ENCODE data around the gene ST8SIA2. TPM values are rescaled to one million over a fixed set of nuclear protein-coding genes. Genes with fewer than 3 reads are reported as not detected.

ST8SIA2 gene
- total RNA-seq, 1 donor from 2014 or later = not detected

DNA sequence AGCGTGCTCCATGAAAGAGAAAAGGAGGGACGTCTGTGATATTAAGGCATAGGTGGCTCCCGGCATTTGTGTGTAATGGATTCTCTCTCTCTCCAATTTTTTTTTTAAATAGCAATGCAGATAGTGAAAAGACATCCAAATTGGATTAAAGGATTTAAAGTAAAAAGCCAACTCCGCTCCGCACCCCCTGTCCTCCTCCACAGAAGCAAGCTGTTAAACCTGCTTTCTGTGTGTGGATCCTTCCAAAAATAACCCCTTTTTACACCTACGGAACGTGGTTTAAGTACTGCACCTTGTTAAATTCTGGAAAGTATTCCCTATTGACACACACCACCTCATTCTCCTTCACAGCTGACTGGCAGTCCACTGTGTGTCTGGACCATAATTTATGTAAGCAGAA, 61.6 kb downstream of the ST8SIA2 start:
- FAIRE-seq = no peak
- TF ChIP-seq, protein P1, sequence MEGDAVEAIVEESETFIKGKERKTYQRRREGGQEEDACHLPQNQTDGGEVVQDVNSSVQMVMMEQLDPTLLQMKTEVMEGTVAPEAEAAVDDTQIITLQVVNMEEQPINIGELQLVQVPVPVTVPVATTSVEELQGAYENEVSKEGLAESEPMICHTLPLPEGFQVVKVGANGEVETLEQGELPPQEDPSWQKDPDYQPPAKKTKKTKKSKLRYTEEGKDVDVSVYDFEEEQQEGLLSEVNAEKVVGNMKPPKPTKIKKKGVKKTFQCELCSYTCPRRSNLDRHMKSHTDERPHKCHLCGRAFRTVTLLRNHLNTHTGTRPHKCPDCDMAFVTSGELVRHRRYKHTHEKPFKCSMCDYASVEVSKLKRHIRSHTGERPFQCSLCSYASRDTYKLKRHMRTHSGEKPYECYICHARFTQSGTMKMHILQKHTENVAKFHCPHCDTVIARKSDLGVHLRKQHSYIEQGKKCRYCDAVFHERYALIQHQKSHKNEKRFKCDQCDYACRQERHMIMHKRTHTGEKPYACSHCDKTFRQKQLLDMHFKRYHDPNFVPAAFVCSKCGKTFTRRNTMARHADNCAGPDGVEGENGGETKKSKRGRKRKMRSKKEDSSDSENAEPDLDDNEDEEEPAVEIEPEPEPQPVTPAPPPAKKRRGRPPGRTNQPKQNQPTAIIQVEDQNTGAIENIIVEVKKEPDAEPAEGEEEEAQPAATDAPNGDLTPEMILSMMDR (IDR thresholded peaks at IDR 0.05; ENCODE audit: insufficient read depth, low read length, severe bottlenecking) = no peak
- no peaks in the 10 kb centered on the region for H3K27me3 ChIP-seq (ENCODE audit: control insufficient read depth, insufficient read depth, low read length)

DNA sequence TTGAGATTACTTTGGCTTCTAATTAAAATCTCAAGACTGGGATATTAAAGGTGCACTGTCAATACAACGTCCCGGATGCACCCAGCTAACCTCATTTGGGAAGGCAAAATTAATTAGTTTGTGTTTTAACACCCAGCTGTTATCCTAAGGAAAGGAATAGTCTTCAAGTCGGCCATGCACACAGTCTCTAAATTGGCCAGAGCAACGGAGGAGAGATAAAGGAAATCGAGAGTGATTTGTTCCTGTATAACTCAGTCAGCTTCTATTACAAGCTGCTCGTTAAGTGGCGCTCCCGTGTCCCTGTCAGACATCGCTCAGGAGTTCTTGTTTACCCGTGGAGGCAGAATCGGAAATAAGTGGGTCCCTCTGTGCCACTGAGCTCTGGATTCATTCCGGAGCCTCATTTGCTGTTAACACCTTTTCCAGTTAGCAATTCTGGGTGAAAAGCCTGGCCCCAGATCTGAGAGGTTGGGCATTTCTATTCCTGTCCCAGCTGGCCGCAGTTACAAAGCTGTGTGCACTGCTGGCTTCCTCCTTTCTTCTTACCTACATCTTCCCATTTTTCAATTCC, 63.9 kb downstream of the ST8SIA2 start:
- peak; percentile 18 for FAIRE-seq
- no peaks in the 10 kb centered on the region for H3K36me3 ChIP-seq (ENCODE audit: control insufficient read depth, insufficient read depth, low read length)
- TF ChIP-seq, protein P1 (IDR thresholded peaks at IDR 0.05; ENCODE audit: insufficient read depth, low read length, severe bottlenecking) = no peak
- no peak for DNase-seq (ENCODE audit: low read depth)
- no peak overlapping the region for H3K4me3 ChIP-seq (ENCODE audit: low read depth, low read length)
- H3K27me3 ChIP-seq (ENCODE audit: control insufficient read depth, insufficient read depth, low read length) = no peaks in the 10 kb centered on the region

More for the DNA sequence above, 61.6 kb downstream of the ST8SIA2 start:
- Histone ChIP-seq H3K4me3 (ENCODE audit: low read depth, low read length) (no peak overlapping the region), H3K36me3 (ENCODE audit: control insufficient read depth, insufficient read depth, low read length) (no peaks in the 10 kb centered on the region)
- no peak for DNase-seq (ENCODE audit: low read depth)

GRCh38 chr15:92460023-92460422, 66.3 kb downstream of the ST8SIA2 start:
- Histone ChIP-seq H3K36me3 (ENCODE audit: control insufficient read depth, insufficient read depth, low read length) (no peaks in the 10 kb centered on the region), H3K27me3 (ENCODE audit: control insufficient read depth, insufficient read depth, low read length) (no peaks in the 10 kb centered on the region), H3K4me3 (ENCODE audit: low read depth, low read length) (no peak overlapping the region)
- no peak for FAIRE-seq
- TF ChIP-seq, protein P1 (IDR thresholded peaks at IDR 0.05; ENCODE audit: insufficient read depth, low read length, severe bottlenecking) = no peak
- DNase-seq (ENCODE audit: low read depth) = no peak

- Histone ChIP-seq H3K4me3 (ENCODE audit: low read depth, low read length) (no peak overlapping the region), H3K27me3 (ENCODE audit: control insufficient read depth, insufficient read depth, low read length) (no peaks in the 10 kb centered on the region), H3K36me3 (ENCODE audit: control insufficient read depth, insufficient read depth, low read length) (no peaks in the 10 kb centered on the region)
- FAIRE-seq (no peak), DNase-seq (ENCODE audit: low read depth) (no peak)
- TF ChIP-seq, protein P1 (IDR thresholded peaks at IDR 0.05; ENCODE audit: insufficient read depth, low read length, severe bottlenecking) = no peak
Measured at GRCh38 chr15:92462424-92463125, 68.9 kb downstream of the ST8SIA2 start.

- no peaks in the 10 kb centered on the region for H3K27me3 ChIP-seq (ENCODE audit: control insufficient read depth, insufficient read depth, low read length)
- H3K4me3 ChIP-seq (ENCODE audit: low read depth, low read length) = no peak overlapping the region
- no peak for DNase-seq (ENCODE audit: low read depth)
- peak; percentile 70 for FAIRE-seq
- TF ChIP-seq, protein P1 (IDR thresholded peaks at IDR 0.05; ENCODE audit: insufficient read depth, low read length, severe bottlenecking) = no peak
- no peaks in the 10 kb centered on the region for H3K36me3 ChIP-seq (ENCODE audit: control insufficient read depth, insufficient read depth, low read length)
Measured at GRCh38 chr15:92463352-92463751, 69.7 kb downstream of the ST8SIA2 start.

Measured in bronchial epithelial cell (primary cell).